B cell (primary cell): Measurements from ENCODE around the gene UHRF1. TPM values are rescaled to one million over a fixed set of nuclear protein-coding genes. Genes with fewer than 3 reads are reported as not detected.

Experiments used
- ATAC-seq: fragments of 200-7000 bp; cut with Tn5 transposase; one replicate; pipeline ENCODE4 v1.10.0; 2021; ENCODE audit warnings: low read depth, mild to moderate bottlenecking, moderate number of reproducible peaks, moderate library complexity
- CTCF ChIA-PET: fragments of 350-600 bp; sonication (Branson Sonifier 250); formaldehyde crosslinking; loops from one replicate; lab custom pipeline; 2021; ENCODE audit warnings: antibody characterized with exemption, inconsistent platforms; lab: Charles Lee
- POLR2A ChIA-PET: fragments of 350-600 bp; sonication (Branson Sonifier 250); formaldehyde crosslinking; loops from one replicate; lab custom pipeline; 2021; ENCODE audit warnings: antibody characterized with exemption; lab: Charles Lee
- DNase-seq: peaks from one replicate; pipeline ENCODE4 v3.0.0; 2013
- H2AFZ ChIP-seq: 2 replicates; pipeline ENCODE4 v1.6.1; 2012; ENCODE audit warnings: mild to moderate bottlenecking, low read depth, low read length; ENCODE audit not compliant: insufficient read depth, poor library complexity, severe bottlenecking
- H3K27ac ChIP-seq, 2 donors: 1 replicate in 1 of 2; 2 replicates in 1 of 2; pipeline ENCODE4 v1.5.1; 2012 to 2013; ENCODE audit warnings: low read length in 2 of 2, mild to moderate bottlenecking in 2 of 2, moderate library complexity in 1 of 2
- H3K27me3 ChIP-seq, 4 experiments: fragments of 200-600 bp in 1 of 4; sonication (generic) in 1 of 4; replicated peaks in 1 of 4; 1 replicate in 2 of 4; 2 replicates in 2 of 4; pipeline versions ENCODE4 v1.6.1 to v1.7.0; 2013 to 2016; ENCODE audit warnings: low read length in 3 of 4, mild to moderate bottlenecking in 2 of 4, mixed read lengths in 1 of 4, moderate library complexity in 1 of 4; ENCODE audit not compliant: insufficient read depth in 4 of 4, control insufficient read depth in 3 of 4; ENCODE audit errors: control extremely low read depth in 1 of 4
- H3K36me3 ChIP-seq, 2 experiments: replicated peaks in 1 of 2; 1 replicate in 1 of 2; 2 replicates in 1 of 2; pipeline versions ENCODE4 v1.6.1 to v1.7.1; 2013; ENCODE audit warnings: low read length in 1 of 2; ENCODE audit not compliant: insufficient read depth in 2 of 2, control insufficient read depth in 1 of 2; ENCODE audit errors: control extremely low read depth in 1 of 2, extremely low read depth in 1 of 2
- H3K4me1 ChIP-seq, 2 donors: fragments of 200-600 bp in 1 of 2; sonication (generic) in 1 of 2; 1 replicate in 1 of 2; 2 replicates in 1 of 2; pipeline versions ENCODE4 v1.5.1 to v1.6.1; 2013 to 2017; ENCODE audit warnings: low read length in 2 of 2; ENCODE audit not compliant: control insufficient read depth in 2 of 2, insufficient read depth in 2 of 2
- H3K4me2 ChIP-seq: replicated peaks from 2 replicates; pipeline ENCODE3; 2012; ENCODE audit warnings: mild to moderate bottlenecking, low read depth, low read length; ENCODE audit not compliant: poor library complexity, severe bottlenecking
- H3K4me3 ChIP-seq, 5 experiments: fragments of 200-600 bp in 1 of 5; sonication (generic) in 1 of 5; 1 replicate in 3 of 5; 2 replicates in 2 of 5; pipeline versions ENCODE4 v1.5.1 to v1.7.0; 2011 to 2016; ENCODE audit warnings: low read length in 4 of 5, mild to moderate bottlenecking in 4 of 5, low read depth in 2 of 5, control low read depth in 1 of 5, moderate library complexity in 1 of 5; ENCODE audit not compliant: insufficient read depth in 1 of 5; ENCODE audit errors: control extremely low read depth in 1 of 5, extremely low read depth in 1 of 5
- H3K79me2 ChIP-seq: fragments of 200-600 bp; sonication (generic); one replicate; pipeline ENCODE4 v1.6.0; 2016; ENCODE audit warnings: low read length; ENCODE audit not compliant: control insufficient read depth, insufficient read depth
- H3K9ac ChIP-seq: fragments of 200-600 bp; sonication (generic); 2 replicates; pipeline ENCODE4 v1.6.1; 2017; ENCODE audit warnings: mild to moderate bottlenecking, low read length, moderate library complexity
- H3K9me3 ChIP-seq, 3 donors: one replicate each; pipeline versions ENCODE4 v1.6.1 to v1.7.1; 2013; ENCODE audit warnings: low read length in 2 of 3; ENCODE audit not compliant: control insufficient read depth in 2 of 3, insufficient read depth in 1 of 3; ENCODE audit errors: control extremely low read depth in 1 of 3
- H4K20me1 ChIP-seq: 2 replicates; pipeline ENCODE4 v1.6.0; 2012; ENCODE audit warnings: mild to moderate bottlenecking, low read length; ENCODE audit not compliant: insufficient read depth, control insufficient read depth, poor library complexity, severe bottlenecking
- H3K27ac Mint-ChIP-seq: one replicate; pipeline ENCODE4 v1.8.0; 2021; ENCODE audit warnings: mixed read lengths
- H3K27me3 Mint-ChIP-seq: one replicate; pipeline ENCODE4 v1.8.0; 2021; ENCODE audit warnings: mixed read lengths
- H3K4me1 Mint-ChIP-seq: one replicate; pipeline ENCODE4 v1.8.0; 2021; ENCODE audit warnings: mixed read lengths
- H3K4me3 Mint-ChIP-seq: one replicate; pipeline ENCODE4 v1.8.0; 2021; ENCODE audit warnings: mixed read lengths
- H3K9me3 Mint-ChIP-seq: one replicate; pipeline ENCODE4 v1.8.0; 2022; ENCODE audit warnings: mixed read lengths; ENCODE audit not compliant: insufficient read depth
- CTCF ChIP-seq: fragments of 200-600 bp; IDR thresholded peaks from one replicate; pipeline ENCODE4 v1.8.0; 2022; ENCODE audit warnings: antibody characterized with exemption, mild to moderate bottlenecking
- EZH2 ChIP-seq: IDR thresholded peaks from 2 replicates; pipeline ENCODE4 v1.6.1; 2012; ENCODE audit warnings: borderline replicate concordance, low read depth, mild to moderate bottlenecking, moderate library complexity, low read length; ENCODE audit not compliant: insufficient read depth, poor library complexity, severe bottlenecking
- WGBS: methylation state at CpG from one replicate; pipeline ENCODE4 v1.1.5; 2013; ENCODE audit warnings: missing lambda C conversion rate; ENCODE audit not compliant: insufficient coverage; 5-methylcytosine and 5-hydroxymethylcytosine counted together
- intact Hi-C: fragments of 100-400 bp; cut with micrococcal nuclease; formaldehyde crosslinking; loops from one replicate; pipeline ENCODE4 v1.10.0; 2022
- polyA plus RNA-seq: library from polyadenylated mRNA; depleted of rRNA; stranded (reverse); fragments of >200 nt; gene quantifications from 2 replicates; pipeline ENCODE4 v1.2.3, GENCODE V29; 2012
- total RNA-seq, 2 donors: library from RNA; stranded (reverse); fragments of 120-200 nt in 1 of 2; gene quantifications; 1 replicate in 1 of 2; 2 replicates in 1 of 2; pipeline versions ENCODE4 v1.2.3 to v1.2.4, GENCODE V29; 2013 to 2022

Gene UHRF1
- total and polyA plus RNA-seq, 2 donors (not counting 1 experiment from before 2014, with no cell fraction given), result 0.32 to 0.55 TPM

GRCh38 chr19:5002143-5002542, 92.8 kb downstream of the UHRF1 start:
- Mint-ChIP-seq H3K9me3 (no peaks in the 10 kb centered on the region), H3K27me3 (no peaks in the 10 kb centered on the region), H3K4me3 (no peak overlapping the region), H3K4me1 (peaks cover 14% of the 10 kb centered on the region), H3K27ac (no peak overlapping the region)
- no CpG with 5 or more reads among the region's 4 CpGs for WGBS
- H3K27ac ChIP-seq, result no peak overlapping the region
- H3K4me2 ChIP-seq, result no peak overlapping the region
- H4K20me1 ChIP-seq, result peaks cover 80% of the 10 kb centered on the region
- no peak for DNase-seq
- no peak for ATAC-seq
- no peaks in the 10 kb centered on the region for H3K4me1 ChIP-seq
- peaks cover 96% of the 10 kb centered on the region for H3K79me2 ChIP-seq
- H3K36me3 ChIP-seq, result no peaks in the 10 kb centered on the region
- POLR2A ChIA-PET, result no interaction called here
- no peaks in the 10 kb centered on the region for H3K27me3 ChIP-seq
- intact Hi-C loops, result no loop called here
- H3K9me3 ChIP-seq, result peaks cover 0 to 3% (median 0%) of the 10 kb centered on the region in 3 donors
- H2AFZ ChIP-seq, result no peak overlapping the region
- CTCF ChIA-PET, result interaction anchor here (0.7 to 3.8 kb wide), 9 partner anchors 14 to 311 kb away, joined by 3 to 29 read pairs (median 4); no protein-coding TSS in a partner anchor
- TF ChIP-seq CTCF (no peak), EZH2 (no peak)
- no peak overlapping the region for H3K9ac ChIP-seq
- no peak overlapping the region for H3K4me3 ChIP-seq

- peaks cover 86% of the 10 kb centered on the region for H4K20me1 ChIP-seq
- CTCF ChIA-PET, result interaction anchor here (3.8 kb wide), 1 partner anchor 27 kb away, joined by 29 read pairs; no protein-coding TSS in a partner anchor
- DNase-seq (no peak), ATAC-seq (no peak)
- TF ChIP-seq CTCF, result no peak
- TF ChIP-seq EZH2, result no peak
- no peak overlapping the region for H3K4me3 ChIP-seq
- H3K27me3 ChIP-seq, result no peaks in the 10 kb centered on the region
- H3K9ac ChIP-seq, result no peak overlapping the region
- Mint-ChIP-seq H3K27me3 (no peaks in the 10 kb centered on the region), H3K4me3 (no peak overlapping the region), H3K9me3 (peaks cover 5% of the 10 kb centered on the region), H3K27ac (no peak overlapping the region), H3K4me1 (peaks cover 17% of the 10 kb centered on the region)
- POLR2A ChIA-PET, result no interaction called here
- H3K36me3 ChIP-seq, result no peaks in the 10 kb centered on the region
- H3K9me3 ChIP-seq, result peaks cover 0 to 6% (median 2%) of the 10 kb centered on the region in 3 donors
- intact Hi-C loops, result no loop called here
- H3K79me2 ChIP-seq, result peaks cover 96% of the 10 kb centered on the region
- WGBS, result 93% methylated on average over 18 of the region's 18 CpGs
- no peak overlapping the region for H2AFZ ChIP-seq
- H3K4me2 ChIP-seq, result no peak overlapping the region
- H3K4me1 ChIP-seq, result no peaks in the 10 kb centered on the region
- no peak overlapping the region for H3K27ac ChIP-seq
Measured at GRCh38 chr19:5003781-5004180, 94.5 kb downstream of the UHRF1 start.
